HepG2 (cell line): ENCODE results near the gene SLC6A6. TPM values are rescaled to one million over a fixed set of nuclear protein-coding genes. Genes with fewer than 3 reads are reported as not detected.

Source experiments
- CHCHD3 ChIP-seq: sonication (generic); formaldehyde crosslinking; IDR thresholded peaks from 2 replicates; pipeline ENCODE4 v1.8.0; 2022; ENCODE audit warnings: mild to moderate bottlenecking, missing genetic modification reagents, moderate library complexity
- FOXK2 ChIP-seq: fragments of 450-650 bp; IDR thresholded peaks from 2 replicates; pipeline ENCODE4 v1.6.1; 2016
- PCBP1 ChIP-seq: fragments of 200-400 bp; formaldehyde crosslinking; IDR thresholded peaks from 2 replicates; pipeline ENCODE4 v1.6.1; 2017; ENCODE audit warnings: mild to moderate bottlenecking, low read depth, low read length, borderline replicate concordance
- SATB2 ChIP-seq: sonication (generic); formaldehyde crosslinking; IDR thresholded peaks from 2 replicates; pipeline ENCODE4 v1.5.0; 2020; ENCODE audit warnings: missing genetic modification reagents
- SOX5 ChIP-seq: IDR thresholded peaks from 2 replicates; pipeline ENCODE4 v1.6.1; 2016; ENCODE audit warnings: borderline replicate concordance
- ZNF878 ChIP-seq: sonication (generic); formaldehyde crosslinking; IDR thresholded peaks from 2 replicates; pipeline ENCODE4 v1.8.1; 2023; ENCODE audit warnings: mild to moderate bottlenecking, missing genetic modification reagents, moderate library complexity
- polyA plus RNA-seq, 8 experiments: library from polyadenylated mRNA; depleted of rRNA in 3 of 8; stranded (reverse) in 7 of 8; unstranded in 1 of 8; fragments of >200 nt; fragmentation: Illumina TruSeq in 4 of 8; extraction: Trizol in 4 of 8; gene quantifications; 2 replicates each; pipeline versions ENCODE4 v1.2.1 to v1.2.3, GENCODE V29; 2011 to 2016; ENCODE audit warnings: low read depth in 4 of 8, missing spikeins in 1 of 8, mixed read lengths in 1 of 8; ENCODE audit not compliant: insufficient read depth in 1 of 8
- total RNA-seq, 5 experiments: library from RNA; depleted of rRNA; stranded (reverse); fragments of >200 nt; fragmentation: Illumina TruSeq; extraction: Trizol; gene quantifications; 2 replicates each; pipeline ENCODE4 v1.2.3, GENCODE V29; 2016; ENCODE audit warnings: low read depth in 1 of 5
- TF ChIP-seq, protein P1 (sequence below): sonication (generic); formaldehyde crosslinking; IDR thresholded peaks from 2 replicates; pipeline ENCODE4 v1.5.0; 2020; ENCODE audit warnings: mild to moderate bottlenecking, missing genetic modification reagents
- TF ChIP-seq, protein P2 (sequence below): IDR thresholded peaks from 2 replicates; pipeline ENCODE4 v1.6.1; 2012; ENCODE audit warnings: low read length, improper control_type of control experiment

Gene SLC6A6
- total and polyA plus RNA-seq, 2 of the 13 experiments (the other 11 are each of a cell fraction or from before 2014, with no cell fraction given), result 14.1 to 20.7 TPM

DNA sequence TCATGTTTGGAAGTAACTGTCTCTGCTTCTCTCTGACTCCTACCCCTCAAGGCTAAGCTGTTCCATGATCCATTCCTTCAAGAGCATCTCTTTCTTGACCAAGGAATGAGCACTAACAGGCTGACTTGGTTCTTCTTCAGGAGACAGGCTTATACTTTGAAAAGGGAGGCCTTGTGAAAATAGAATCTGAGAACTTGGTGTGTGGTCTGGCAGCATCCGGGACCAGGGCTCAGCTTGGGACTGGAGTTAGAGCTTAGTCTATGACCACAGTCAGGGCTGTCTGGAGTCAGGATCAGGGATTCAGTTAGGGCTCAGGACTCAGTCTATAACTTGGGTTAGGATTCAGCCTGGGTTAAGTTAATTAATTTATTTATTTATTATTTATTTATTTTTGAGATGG is 44.9 kb upstream of the SLC6A6 start (continued):
- TF ChIP-seq, protein P1, sequence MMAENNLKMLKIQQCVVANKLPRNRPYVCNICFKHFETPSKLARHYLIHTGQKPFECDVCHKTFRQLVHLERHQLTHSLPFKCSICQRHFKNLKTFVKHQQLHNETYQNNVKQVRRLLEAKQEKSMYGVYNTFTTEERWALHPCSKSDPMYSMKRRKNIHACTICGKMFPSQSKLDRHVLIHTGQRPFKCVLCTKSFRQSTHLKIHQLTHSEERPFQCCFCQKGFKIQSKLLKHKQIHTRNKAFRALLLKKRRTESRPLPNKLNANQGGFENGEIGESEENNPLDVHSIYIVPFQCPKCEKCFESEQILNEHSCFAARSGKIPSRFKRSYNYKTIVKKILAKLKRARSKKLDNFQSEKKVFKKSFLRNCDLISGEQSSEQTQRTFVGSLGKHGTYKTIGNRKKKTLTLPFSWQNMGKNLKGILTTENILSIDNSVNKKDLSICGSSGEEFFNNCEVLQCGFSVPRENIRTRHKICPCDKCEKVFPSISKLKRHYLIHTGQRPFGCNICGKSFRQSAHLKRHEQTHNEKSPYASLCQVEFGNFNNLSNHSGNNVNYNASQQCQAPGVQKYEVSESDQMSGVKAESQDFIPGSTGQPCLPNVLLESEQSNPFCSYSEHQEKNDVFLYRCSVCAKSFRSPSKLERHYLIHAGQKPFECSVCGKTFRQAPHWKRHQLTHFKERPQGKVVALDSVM (CRISPR knock-in tag), result no peak
- TF ChIP-seq SOX5 (CRISPR knock-in tag) (no peak), CHCHD3 (CRISPR knock-in tag) (no peak), ZNF878 (CRISPR knock-in tag) (no peak), SATB2 (CRISPR knock-in tag) (no peak), PCBP1 (no peak), FOXK2 (no peak)
- TF ChIP-seq, protein P2, sequence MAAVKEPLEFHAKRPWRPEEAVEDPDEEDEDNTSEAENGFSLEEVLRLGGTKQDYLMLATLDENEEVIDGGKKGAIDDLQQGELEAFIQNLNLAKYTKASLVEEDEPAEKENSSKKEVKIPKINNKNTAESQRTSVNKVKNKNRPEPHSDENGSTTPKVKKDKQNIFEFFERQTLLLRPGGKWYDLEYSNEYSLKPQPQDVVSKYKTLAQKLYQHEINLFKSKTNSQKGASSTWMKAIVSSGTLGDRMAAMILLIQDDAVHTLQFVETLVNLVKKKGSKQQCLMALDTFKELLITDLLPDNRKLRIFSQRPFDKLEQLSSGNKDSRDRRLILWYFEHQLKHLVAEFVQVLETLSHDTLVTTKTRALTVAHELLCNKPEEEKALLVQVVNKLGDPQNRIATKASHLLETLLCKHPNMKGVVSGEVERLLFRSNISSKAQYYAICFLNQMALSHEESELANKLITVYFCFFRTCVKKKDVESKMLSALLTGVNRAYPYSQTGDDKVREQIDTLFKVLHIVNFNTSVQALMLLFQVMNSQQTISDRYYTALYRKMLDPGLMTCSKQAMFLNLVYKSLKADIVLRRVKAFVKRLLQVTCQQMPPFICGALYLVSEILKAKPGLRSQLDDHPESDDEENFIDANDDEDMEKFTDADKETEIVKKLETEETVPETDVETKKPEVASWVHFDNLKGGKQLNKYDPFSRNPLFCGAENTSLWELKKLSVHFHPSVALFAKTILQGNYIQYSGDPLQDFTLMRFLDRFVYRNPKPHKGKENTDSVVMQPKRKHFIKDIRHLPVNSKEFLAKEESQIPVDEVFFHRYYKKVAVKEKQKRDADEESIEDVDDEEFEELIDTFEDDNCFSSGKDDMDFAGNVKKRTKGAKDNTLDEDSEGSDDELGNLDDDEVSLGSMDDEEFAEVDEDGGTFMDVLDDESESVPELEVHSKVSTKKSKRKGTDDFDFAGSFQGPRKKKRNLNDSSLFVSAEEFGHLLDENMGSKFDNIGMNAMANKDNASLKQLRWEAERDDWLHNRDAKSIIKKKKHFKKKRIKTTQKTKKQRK, result no peak
